OCI-LY7 (cell line): ENCODE data around the gene TRIM39. TPM values are rescaled to one million over a fixed set of nuclear protein-coding genes. Genes with fewer than 3 reads are reported as not detected.

Experiments used
- BruUV-seq: library from RNA; stranded (reverse); fragments of 400-500 nt; replicated peaks from 2 replicates; lab custom pipeline; 2021; lab: Mats Ljungman, UMichigan
- CTCF ChIA-PET: fragments of 300-600 bp; sonication (Branson Sonifier 250); formaldehyde crosslinking; loops from one replicate; lab custom pipeline; 2022; ENCODE audit warnings: antibody characterized with exemption; ENCODE audit not compliant: unreplicated experiment; lab: Charles Lee
- POLR2A ChIA-PET: fragments of 300-600 bp; sonication (Branson Sonifier 250); formaldehyde crosslinking; loops from one replicate; lab custom pipeline; 2022; ENCODE audit warnings: antibody characterized with exemption; lab: Charles Lee
- DNase-seq: peaks from one replicate; pipeline ENCODE4 v3.0.0-alpha.2; 2015; ENCODE audit warnings: low spot score
- H2AFZ ChIP-seq: fragments of 200-600 bp; sonication (generic), shearing (Covaris generic); 2 replicates; pipeline ENCODE4 v1.6.1; 2014; ENCODE audit warnings: mild to moderate bottlenecking, antibody characterized with exemption, low read length, moderate library complexity
- H3K27ac ChIP-seq: fragments of 200-600 bp; sonication (generic); 2 replicates; pipeline ENCODE4 v1.5.1; 2014; ENCODE audit warnings: mixed run types, low read depth, mild to moderate bottlenecking, moderate library complexity, low read length, inconsistent platforms; ENCODE audit not compliant: poor library complexity, severe bottlenecking
- H3K36me3 ChIP-seq: fragments of 200-600 bp; sonication (generic); 2 replicates; pipeline ENCODE4 v1.6.1; 2014; ENCODE audit warnings: mild to moderate bottlenecking, antibody characterized with exemption, low read length, moderate library complexity, mixed read lengths; ENCODE audit not compliant: insufficient read depth
- H3K4me1 ChIP-seq: fragments of 200-600 bp; sonication (generic); 2 replicates; pipeline ENCODE4 v1.5.1; 2014; ENCODE audit warnings: mild to moderate bottlenecking, low read length; ENCODE audit not compliant: insufficient read depth, poor library complexity, severe bottlenecking
- H3K4me2 ChIP-seq: fragments of 200-600 bp; sonication (generic); 2 replicates; pipeline ENCODE4 v1.6.1; 2014; ENCODE audit warnings: mild to moderate bottlenecking, low read length
- H3K4me3 ChIP-seq: fragments of 200-600 bp; sonication (generic); 2 replicates; pipeline ENCODE4 v1.5.1; 2014; ENCODE audit warnings: mild to moderate bottlenecking, low read depth, low read length; ENCODE audit not compliant: poor library complexity, severe bottlenecking
- H3K79me2 ChIP-seq: fragments of 200-600 bp; sonication (generic); 2 replicates; pipeline ENCODE4 v1.6.1; 2016; ENCODE audit warnings: low read depth, mild to moderate bottlenecking, low read length, moderate library complexity, mixed read lengths; ENCODE audit not compliant: insufficient read depth
- H3K9me2 ChIP-seq: fragments of 200-600 bp; sonication (generic); 2 replicates; pipeline ENCODE4 v1.6.1; 2016; ENCODE audit warnings: mild to moderate bottlenecking, low read length, mixed read lengths; ENCODE audit not compliant: insufficient read depth
- H3K9me3 ChIP-seq: fragments of 200-600 bp; sonication (generic); 2 replicates; pipeline ENCODE4 v1.6.1; 2014; ENCODE audit warnings: mild to moderate bottlenecking, mixed run types, low read length, mixed read lengths
- H4K20me1 ChIP-seq: fragments of 200-600 bp; sonication (generic); 2 replicates; pipeline ENCODE4 v1.6.1; 2014; ENCODE audit warnings: mild to moderate bottlenecking, antibody characterized with exemption, low read length, moderate library complexity, mixed read lengths; ENCODE audit not compliant: insufficient read depth
- CTCF ChIP-seq: fragments of 200-600 bp; sonication (generic); conservative IDR thresholded peaks from 2 replicates; pipeline ENCODE4 v1.5.1; 2014; ENCODE audit warnings: mild to moderate bottlenecking, antibody characterized with exemption, low read length, moderate library complexity, mixed read lengths
- EZH2phosphoT487 ChIP-seq: fragments of 200-600 bp; sonication (generic); IDR thresholded peaks from 2 replicates; pipeline ENCODE4 v1.6.1; 2018; ENCODE audit warnings: low read depth, borderline replicate concordance, mild to moderate bottlenecking, mixed run types, antibody characterized with exemption, low read length, moderate library complexity, mixed read lengths
- intact Hi-C: fragments of 100-400 bp; cut with micrococcal nuclease; formaldehyde crosslinking; loops from one replicate; pipeline ENCODE4 v1.10.0; 2022; ENCODE audit not compliant: unreplicated experiment
- total RNA-seq, 2 experiments: library from RNA; depleted of rRNA in 1 of 2; stranded (reverse); fragments of >200 nt in 1 of 2; shearing (Covaris generic) in 1 of 2; gene quantifications; 2 replicates each; pipeline ENCODE4 v1.2.3, GENCODE V29; 2014 to 2022

The TRIM39 gene
- total RNA-seq, 2 experiments from 2014 or later = 11.4 to 17.0 TPM

- POLR2A ChIA-PET = no interaction called here
- CTCF ChIA-PET = no interaction called here
These were observed 33.4 kb downstream of the TRIM39 start for GRCh38 chr6:30360139-30360538.

DNA sequence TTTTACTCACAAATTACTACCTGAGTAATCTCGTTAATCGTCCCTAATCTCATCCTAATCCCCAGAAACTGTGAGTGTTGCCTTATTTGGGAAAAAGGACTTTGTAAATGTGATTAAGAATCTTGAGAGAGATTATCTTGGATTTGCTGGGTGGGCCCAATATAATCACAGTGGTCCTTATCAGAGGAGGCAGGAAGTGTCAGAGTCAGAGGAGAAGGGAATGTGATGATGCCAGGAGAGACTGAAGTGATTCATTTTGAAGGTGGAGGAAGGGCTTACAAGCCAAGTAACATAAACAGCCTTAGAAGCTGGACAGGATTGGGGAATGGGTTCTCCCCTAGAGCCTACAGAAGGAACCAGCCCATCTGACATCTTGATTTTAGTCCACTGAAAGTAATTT is 34.9 kb downstream of the TRIM39 start:
- no peak for DNase-seq
- TF ChIP-seq CTCF = no peak
- TF ChIP-seq EZH2phosphoT487 = no peak
- CTCF ChIA-PET = no interaction called here

More at GRCh38 chr6:30360139-30360538, 33.4 kb downstream of the TRIM39 start:
- Histone ChIP-seq H3K4me1 (no peaks in the 10 kb centered on the region), H3K4me2 (no peak overlapping the region), H2AFZ (no peak overlapping the region), H3K9me3 (no peaks in the 10 kb centered on the region), H3K27ac (no peak overlapping the region), H3K9me2 (no peaks in the 10 kb centered on the region), H4K20me1 (0 out of 2 replicates have a peak, but pooled peaks cover 4% of the 10 kb centered on the region), H3K79me2 (no peaks in the 10 kb centered on the region), H3K4me3 (no peak overlapping the region), H3K36me3 (no peaks in the 10 kb centered on the region)
- intact Hi-C loops = no loop called here
- BruUV-seq = no TSS peak
- no peak for TF ChIP-seq EZH2phosphoT487
- no peak for TF ChIP-seq CTCF
- DNase-seq = no peak

GRCh38 chr6:30363459-30363858 is 36.7 kb downstream of the TRIM39 start:
- Histone ChIP-seq H3K27ac (no peak overlapping the region), H3K79me2 (no peaks in the 10 kb centered on the region), H4K20me1 (no peaks in the 10 kb centered on the region), H3K4me3 (no peak overlapping the region), H2AFZ (no peak overlapping the region), H3K9me2 (no peaks in the 10 kb centered on the region), H3K4me2 (no peak overlapping the region), H3K4me1 (no peaks in the 10 kb centered on the region), H3K36me3 (no peaks in the 10 kb centered on the region), H3K9me3 (no peaks in the 10 kb centered on the region)
- TF ChIP-seq CTCF (no peak), EZH2phosphoT487 (no peak)
- ChIA-PET POLR2A (no interaction called here), CTCF (no interaction called here)
- BruUV-seq = no TSS peak
- intact Hi-C loops = no loop called here
- DNase-seq = no peak

More for the DNA sequence above, 34.9 kb downstream of the TRIM39 start:
- H3K9me3 ChIP-seq = no peaks in the 10 kb centered on the region
- no peaks in the 10 kb centered on the region for H3K79me2 ChIP-seq
- no peaks in the 10 kb centered on the region for H3K36me3 ChIP-seq
- H3K4me2 ChIP-seq = no peak overlapping the region
- intact Hi-C loops = no loop called here
- POLR2A ChIA-PET = no interaction called here
- H4K20me1 ChIP-seq = 0 out of 2 replicates have a peak, but pooled peaks cover 4% of the 10 kb centered on the region
- no peak overlapping the region for H3K27ac ChIP-seq
- BruUV-seq = no TSS peak
- H3K9me2 ChIP-seq = no peaks in the 10 kb centered on the region
- H3K4me1 ChIP-seq = no peaks in the 10 kb centered on the region
- H3K4me3 ChIP-seq = no peak overlapping the region
- H2AFZ ChIP-seq = no peak overlapping the region
